ENCODE results near the gene WDR73.
A peak's percentile ranks its signal among the peaks of the same experiment; 100 is the strongest.

WDR73 gene

DNA sequence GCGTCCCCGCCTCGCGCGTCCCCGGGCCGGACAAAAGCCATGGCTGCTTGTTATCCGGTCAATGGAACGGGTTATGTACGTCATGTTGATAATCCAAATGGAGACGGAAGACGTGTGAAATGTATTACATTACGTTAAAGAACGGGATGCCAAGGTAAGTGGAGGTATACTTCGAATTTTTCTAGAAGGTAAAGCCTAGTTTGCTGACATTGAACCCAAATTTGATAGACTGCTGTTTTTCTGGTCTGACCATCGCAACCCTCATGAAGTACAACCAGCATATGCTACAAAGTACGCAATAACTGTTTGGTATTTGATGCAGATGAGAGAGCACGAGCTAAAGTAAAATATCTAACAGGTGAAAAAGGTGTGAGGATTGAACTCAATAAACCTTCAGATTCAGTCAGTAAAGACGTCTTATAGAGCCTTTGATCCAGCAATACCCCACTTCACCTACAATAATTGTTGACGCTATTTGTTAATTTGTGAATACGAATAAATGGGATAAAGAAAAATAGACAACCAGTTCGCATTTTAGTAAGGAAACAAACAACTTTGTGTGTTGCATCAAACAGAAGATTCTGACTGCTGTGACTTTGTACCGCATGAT, 19.8 kb downstream of the WDR73 start:
- TF ChIP-seq, protein P1, sequence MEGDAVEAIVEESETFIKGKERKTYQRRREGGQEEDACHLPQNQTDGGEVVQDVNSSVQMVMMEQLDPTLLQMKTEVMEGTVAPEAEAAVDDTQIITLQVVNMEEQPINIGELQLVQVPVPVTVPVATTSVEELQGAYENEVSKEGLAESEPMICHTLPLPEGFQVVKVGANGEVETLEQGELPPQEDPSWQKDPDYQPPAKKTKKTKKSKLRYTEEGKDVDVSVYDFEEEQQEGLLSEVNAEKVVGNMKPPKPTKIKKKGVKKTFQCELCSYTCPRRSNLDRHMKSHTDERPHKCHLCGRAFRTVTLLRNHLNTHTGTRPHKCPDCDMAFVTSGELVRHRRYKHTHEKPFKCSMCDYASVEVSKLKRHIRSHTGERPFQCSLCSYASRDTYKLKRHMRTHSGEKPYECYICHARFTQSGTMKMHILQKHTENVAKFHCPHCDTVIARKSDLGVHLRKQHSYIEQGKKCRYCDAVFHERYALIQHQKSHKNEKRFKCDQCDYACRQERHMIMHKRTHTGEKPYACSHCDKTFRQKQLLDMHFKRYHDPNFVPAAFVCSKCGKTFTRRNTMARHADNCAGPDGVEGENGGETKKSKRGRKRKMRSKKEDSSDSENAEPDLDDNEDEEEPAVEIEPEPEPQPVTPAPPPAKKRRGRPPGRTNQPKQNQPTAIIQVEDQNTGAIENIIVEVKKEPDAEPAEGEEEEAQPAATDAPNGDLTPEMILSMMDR (IDR thresholded peaks at IDR 0.05) = no peak

DNA sequence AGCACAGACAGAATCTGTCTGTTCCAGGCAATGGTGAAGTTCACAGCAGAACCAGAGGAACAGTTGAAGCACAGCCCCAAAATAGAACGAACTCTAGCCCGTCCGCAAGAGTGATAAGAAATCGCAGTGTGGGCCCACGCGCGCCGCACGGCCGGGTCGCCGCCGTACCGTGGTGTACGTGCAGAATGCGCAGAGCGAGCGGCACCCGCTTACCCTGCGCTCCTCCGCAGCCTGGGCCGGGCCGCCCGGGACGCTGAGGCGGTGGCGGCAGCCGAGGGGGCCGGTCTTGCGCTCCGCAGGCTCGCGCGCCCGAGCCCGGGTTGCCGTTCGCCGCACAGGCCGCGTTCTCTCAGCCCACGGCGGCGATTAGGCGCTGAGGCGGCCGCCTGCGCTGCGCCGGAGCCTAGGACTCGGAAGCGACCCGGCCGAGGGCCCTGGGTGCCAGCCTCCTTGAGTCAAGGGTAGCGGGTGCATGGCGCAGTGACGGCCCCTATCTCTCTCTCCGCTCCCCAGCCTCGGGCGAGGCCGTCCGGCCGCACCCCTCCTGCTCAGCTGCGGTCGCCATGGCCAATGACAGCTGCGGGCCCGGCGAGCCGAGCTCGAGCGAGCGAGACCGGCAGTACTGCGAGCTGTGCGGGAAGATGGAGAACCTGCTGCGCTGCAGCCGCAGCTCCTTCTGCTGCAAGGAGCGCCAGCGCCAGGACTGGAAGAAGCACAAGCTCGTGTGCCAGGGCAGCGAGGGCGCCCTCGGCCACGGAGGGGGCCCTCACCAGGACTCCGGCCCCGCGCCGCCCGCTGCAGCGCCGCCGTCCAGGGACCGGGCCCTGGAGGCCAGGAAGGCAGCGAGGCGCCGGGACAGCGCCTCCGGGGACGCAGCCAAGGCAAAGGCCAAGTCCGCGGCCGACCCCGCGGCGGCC, 20.5 kb downstream of the WDR73 start:
- TF ChIP-seq, protein P1 (IDR thresholded peaks at IDR 0.05) = 0 out of 2 replicates have a peak, but pooled peaks have one; percentile 10

DNA sequence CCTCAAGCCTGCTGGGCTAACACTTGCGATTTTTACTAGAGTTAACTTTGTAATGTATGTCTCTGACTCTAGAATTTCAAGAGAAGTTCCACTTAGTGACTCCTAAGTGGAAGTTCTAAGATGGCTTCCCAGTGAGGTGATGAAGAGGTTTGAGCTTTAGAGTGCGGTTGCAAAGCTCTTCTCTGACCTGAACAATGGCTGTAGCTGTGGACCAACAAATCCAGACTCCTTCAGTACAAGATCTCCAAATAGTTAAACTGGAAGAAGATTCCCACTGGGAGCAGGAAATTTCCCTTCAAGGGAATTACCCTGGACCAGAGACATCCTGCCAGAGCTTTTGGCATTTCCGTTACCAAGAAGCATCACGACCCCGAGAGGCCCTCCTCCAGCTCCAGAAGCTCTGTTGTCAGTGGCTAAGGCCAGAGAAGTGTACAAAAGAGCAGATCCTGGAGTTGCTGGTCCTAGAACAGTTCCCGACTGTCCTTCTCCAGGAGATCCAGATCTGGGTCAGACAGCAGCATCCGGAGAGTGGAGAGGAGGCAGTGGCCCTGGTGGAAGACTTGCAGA, 22.3 kb downstream of the WDR73 start:
- TF ChIP-seq, protein P1 (IDR thresholded peaks at IDR 0.05) = no peak

DNA sequence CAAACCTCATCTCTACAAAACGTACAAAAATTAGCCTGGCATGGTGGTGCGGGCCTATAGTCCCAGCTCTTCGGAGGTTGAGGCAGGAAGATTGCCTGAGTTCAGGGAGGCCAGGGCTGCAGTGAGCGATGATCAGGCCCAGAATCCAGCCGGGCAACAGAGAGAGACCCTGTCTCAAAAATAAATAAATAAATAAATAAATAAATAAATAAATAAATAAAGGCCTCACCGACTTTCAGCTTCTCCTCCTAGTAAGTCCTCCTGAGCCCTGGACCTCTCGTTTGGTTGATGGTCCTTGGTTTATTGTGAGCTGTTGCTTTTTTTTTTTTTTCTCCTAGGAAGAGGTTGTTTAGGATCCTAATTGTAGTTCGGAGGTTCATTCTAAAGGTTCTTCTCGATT, 25.1 kb downstream of the WDR73 start:
- TF ChIP-seq, protein P1 (IDR thresholded peaks at IDR 0.05) = no peak

DNA sequence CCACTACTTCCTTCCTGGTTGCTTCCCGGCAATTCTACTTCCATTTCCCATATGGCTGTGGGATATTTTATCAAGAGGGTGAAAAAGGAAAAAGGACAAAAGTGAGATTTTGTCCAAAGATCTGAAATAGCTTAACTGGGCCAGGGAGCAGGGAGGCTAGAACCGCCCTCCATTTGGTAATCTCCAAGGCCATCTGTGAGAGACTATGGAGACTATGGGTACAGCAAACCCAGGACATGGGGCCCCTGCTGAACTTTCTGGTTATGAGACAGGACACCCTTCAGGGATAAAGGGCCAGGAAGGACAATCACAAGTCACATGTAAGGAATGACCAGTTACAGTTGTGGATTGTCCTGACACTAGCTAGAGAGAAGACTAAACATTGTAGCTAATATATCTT, 29.0 kb downstream of the WDR73 start:
- TF ChIP-seq, protein P1 (IDR thresholded peaks at IDR 0.05) = no peak

DNA sequence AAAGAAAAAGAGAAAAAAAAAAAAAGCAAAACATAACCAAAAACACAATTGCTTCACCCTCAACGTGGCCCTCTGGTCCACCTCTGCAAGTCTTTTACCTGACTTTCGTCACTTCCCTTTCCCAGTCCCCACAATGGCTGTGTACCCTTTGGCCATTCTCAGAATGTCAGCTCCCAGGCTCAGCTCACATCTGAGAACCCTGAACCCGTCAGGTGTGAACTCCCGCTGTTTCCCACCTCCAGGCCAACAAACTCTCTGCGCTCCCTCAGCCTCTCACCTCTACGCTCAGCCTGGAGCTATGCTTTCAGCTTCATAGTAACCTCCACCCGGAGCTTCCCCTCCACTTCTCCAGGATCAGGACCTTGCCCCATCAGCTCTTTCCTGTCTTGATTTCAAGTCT, 29.7 kb downstream of the WDR73 start:
- TF ChIP-seq, protein P1 (IDR thresholded peaks at IDR 0.05) = no peak

DNA sequence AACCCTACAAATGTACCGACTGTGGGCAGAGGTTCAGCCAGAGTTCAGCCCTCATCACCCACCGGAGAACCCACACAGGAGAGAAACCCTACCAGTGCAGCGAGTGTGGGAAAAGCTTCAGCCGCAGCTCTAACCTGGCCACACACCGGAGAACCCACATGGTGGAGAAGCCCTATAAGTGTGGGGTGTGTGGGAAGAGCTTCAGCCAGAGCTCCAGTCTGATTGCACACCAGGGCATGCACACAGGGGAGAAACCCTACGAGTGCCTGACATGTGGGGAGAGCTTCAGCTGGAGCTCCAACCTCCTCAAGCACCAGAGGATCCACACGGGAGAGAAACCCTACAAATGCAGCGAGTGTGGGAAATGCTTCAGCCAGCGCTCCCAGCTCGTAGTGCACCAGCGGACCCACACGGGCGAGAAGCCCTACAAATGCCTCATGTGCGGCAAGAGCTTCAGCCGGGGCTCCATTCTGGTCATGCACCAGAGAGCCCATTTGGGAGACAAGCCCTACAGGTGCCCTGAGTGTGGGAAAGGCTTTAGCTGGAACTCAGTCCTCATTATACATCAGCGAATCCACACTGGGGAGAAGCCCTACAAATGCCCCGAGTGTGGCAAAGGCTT, 32.6 kb downstream of the WDR73 start:
- TF ChIP-seq, protein P1 (IDR thresholded peaks at IDR 0.05) = no peak

All from LNCAP (cell line).